HepG2 (cell line): Measurements from ENCODE around the gene ZFPM1. TPM values are rescaled to one million over a fixed set of nuclear protein-coding genes. Genes with fewer than 3 reads are reported as not detected.

Experiments used
- NFKBIZ ChIP-seq: IDR thresholded peaks from 2 replicates; pipeline ENCODE4 v1.6.1; 2018; ENCODE audit warnings: missing genetic modification reagents, missing compliant biosample characterization
- NFYB ChIP-seq: sonication (generic); formaldehyde crosslinking; IDR thresholded peaks from 2 replicates; pipeline ENCODE4 v1.4.0; 2020; ENCODE audit warnings: missing genetic modification reagents
- PAWR ChIP-seq: sonication (generic); formaldehyde crosslinking; IDR thresholded peaks from 2 replicates; pipeline ENCODE4 v1.4.0; 2020; ENCODE audit warnings: missing genetic modification reagents, mild to moderate bottlenecking, borderline replicate concordance
- PRPF4 ChIP-seq: fragments of 200-400 bp; formaldehyde crosslinking; IDR thresholded peaks from 2 replicates; pipeline ENCODE4 v1.6.1; 2016; ENCODE audit warnings: low read length, low read depth; ENCODE audit not compliant: poor library complexity, severe bottlenecking
- SNAPC2 ChIP-seq: sonication (generic); formaldehyde crosslinking; IDR thresholded peaks from 2 replicates; pipeline ENCODE4 v1.8.1; 2022; ENCODE audit warnings: mild to moderate bottlenecking, missing genetic modification reagents
- SNAPC4 ChIP-seq: sonication (generic); formaldehyde crosslinking; IDR thresholded peaks from 2 replicates; pipeline ENCODE4 v1.4.0; 2020; ENCODE audit warnings: mild to moderate bottlenecking, missing genetic modification reagents
- ZNF382 ChIP-seq: sonication (generic); formaldehyde crosslinking; IDR thresholded peaks from 2 replicates; pipeline ENCODE4 v1.5.0; 2020; ENCODE audit warnings: missing genetic modification reagents, mild to moderate bottlenecking, borderline replicate concordance
- ZNF777 ChIP-seq: sonication (generic); formaldehyde crosslinking; IDR thresholded peaks from 2 replicates; pipeline ENCODE4 v1.4.0; 2020; ENCODE audit warnings: missing genetic modification reagents
- ZNF891 ChIP-seq: sonication (generic); formaldehyde crosslinking; IDR thresholded peaks from 2 replicates; pipeline ENCODE4 v1.5.0; 2020; ENCODE audit warnings: mild to moderate bottlenecking, missing genetic modification reagents
- polyA plus RNA-seq, 8 experiments: library from polyadenylated mRNA; depleted of rRNA in 3 of 8; stranded (reverse) in 7 of 8; unstranded in 1 of 8; fragments of >200 nt; fragmentation: Illumina TruSeq in 4 of 8; extraction: Trizol in 4 of 8; gene quantifications; 2 replicates each; pipeline versions ENCODE4 v1.2.1 to v1.2.3, GENCODE V29; 2011 to 2016; ENCODE audit warnings: low read depth in 4 of 8, missing spikeins in 1 of 8, mixed read lengths in 1 of 8; ENCODE audit not compliant: insufficient read depth in 1 of 8
- total RNA-seq, 5 experiments: library from RNA; depleted of rRNA; stranded (reverse); fragments of >200 nt; fragmentation: Illumina TruSeq; extraction: Trizol; gene quantifications; 2 replicates each; pipeline ENCODE4 v1.2.3, GENCODE V29; 2016; ENCODE audit warnings: low read depth in 1 of 5
- TF ChIP-seq, protein P1 (sequence below): sonication (generic); formaldehyde crosslinking; IDR thresholded peaks from 2 replicates; pipeline ENCODE4 v1.8.0; 2023; ENCODE audit warnings: mild to moderate bottlenecking, missing genetic modification reagents
- TF ChIP-seq, protein P2 (sequence below): sonication (generic); formaldehyde crosslinking; IDR thresholded peaks from 2 replicates; pipeline ENCODE4 v1.5.0; 2020; ENCODE audit warnings: missing genetic modification reagents
- TF ChIP-seq, protein P3 (sequence below), 2 experiments: fragments of 450-650 bp in 1 of 2; sonication (generic) in 1 of 2; formaldehyde crosslinking in 1 of 2; IDR thresholded peaks; 2 replicates each; pipeline versions ENCODE4 v1.6.1 to v1.8.0; 2016 to 2022; ENCODE audit warnings: antibody characterized with exemption in 1 of 2, mild to moderate bottlenecking in 1 of 2, missing genetic modification reagents in 1 of 2

The ZFPM1 gene
- total and polyA plus RNA-seq, 2 of the 13 experiments (the other 11 are each of a cell fraction or from before 2014, with no cell fraction given) = 1.3 to 3.8 TPM

GRCh38 chr16:88561485-88562359 is 108.6 kb downstream of the ZFPM1 start (continued):
- TF ChIP-seq SNAPC4 (CRISPR knock-in tag) = no peak
- TF ChIP-seq, protein P1, sequence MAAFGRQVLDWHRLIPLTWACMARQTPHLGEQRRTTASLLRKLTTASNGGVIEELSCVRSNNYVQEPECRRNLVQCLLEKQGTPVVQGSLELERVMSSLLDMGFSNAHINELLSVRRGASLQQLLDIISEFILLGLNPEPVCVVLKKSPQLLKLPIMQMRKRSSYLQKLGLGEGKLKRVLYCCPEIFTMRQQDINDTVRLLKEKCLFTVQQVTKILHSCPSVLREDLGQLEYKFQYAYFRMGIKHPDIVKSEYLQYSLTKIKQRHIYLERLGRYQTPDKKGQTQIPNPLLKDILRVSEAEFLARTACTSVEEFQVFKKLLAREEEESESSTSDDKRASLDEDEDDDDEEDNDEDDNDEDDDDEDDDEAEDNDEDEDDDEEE = 0 out of 2 replicates have a peak, but pooled peaks have one; percentile 27
- TF ChIP-seq ZNF891 = no peak
- TF ChIP-seq ZNF382 (CRISPR knock-in tag) = no peak
- TF ChIP-seq ZNF777 (CRISPR knock-in tag) = no peak
- no peak for TF ChIP-seq NFYB (CRISPR knock-in tag)
- no peak for TF ChIP-seq PRPF4
- TF ChIP-seq, protein P2, sequence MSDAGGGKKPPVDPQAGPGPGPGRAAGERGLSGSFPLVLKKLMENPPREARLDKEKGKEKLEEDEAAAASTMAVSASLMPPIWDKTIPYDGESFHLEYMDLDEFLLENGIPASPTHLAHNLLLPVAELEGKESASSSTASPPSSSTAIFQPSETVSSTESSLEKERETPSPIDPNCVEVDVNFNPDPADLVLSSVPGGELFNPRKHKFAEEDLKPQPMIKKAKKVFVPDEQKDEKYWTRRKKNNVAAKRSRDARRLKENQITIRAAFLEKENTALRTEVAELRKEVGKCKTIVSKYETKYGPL (CRISPR knock-in tag) = no peak
- TF ChIP-seq PAWR = no peak
- no peak for TF ChIP-seq NFKBIZ (CRISPR knock-in tag)
- TF ChIP-seq, protein P3, sequence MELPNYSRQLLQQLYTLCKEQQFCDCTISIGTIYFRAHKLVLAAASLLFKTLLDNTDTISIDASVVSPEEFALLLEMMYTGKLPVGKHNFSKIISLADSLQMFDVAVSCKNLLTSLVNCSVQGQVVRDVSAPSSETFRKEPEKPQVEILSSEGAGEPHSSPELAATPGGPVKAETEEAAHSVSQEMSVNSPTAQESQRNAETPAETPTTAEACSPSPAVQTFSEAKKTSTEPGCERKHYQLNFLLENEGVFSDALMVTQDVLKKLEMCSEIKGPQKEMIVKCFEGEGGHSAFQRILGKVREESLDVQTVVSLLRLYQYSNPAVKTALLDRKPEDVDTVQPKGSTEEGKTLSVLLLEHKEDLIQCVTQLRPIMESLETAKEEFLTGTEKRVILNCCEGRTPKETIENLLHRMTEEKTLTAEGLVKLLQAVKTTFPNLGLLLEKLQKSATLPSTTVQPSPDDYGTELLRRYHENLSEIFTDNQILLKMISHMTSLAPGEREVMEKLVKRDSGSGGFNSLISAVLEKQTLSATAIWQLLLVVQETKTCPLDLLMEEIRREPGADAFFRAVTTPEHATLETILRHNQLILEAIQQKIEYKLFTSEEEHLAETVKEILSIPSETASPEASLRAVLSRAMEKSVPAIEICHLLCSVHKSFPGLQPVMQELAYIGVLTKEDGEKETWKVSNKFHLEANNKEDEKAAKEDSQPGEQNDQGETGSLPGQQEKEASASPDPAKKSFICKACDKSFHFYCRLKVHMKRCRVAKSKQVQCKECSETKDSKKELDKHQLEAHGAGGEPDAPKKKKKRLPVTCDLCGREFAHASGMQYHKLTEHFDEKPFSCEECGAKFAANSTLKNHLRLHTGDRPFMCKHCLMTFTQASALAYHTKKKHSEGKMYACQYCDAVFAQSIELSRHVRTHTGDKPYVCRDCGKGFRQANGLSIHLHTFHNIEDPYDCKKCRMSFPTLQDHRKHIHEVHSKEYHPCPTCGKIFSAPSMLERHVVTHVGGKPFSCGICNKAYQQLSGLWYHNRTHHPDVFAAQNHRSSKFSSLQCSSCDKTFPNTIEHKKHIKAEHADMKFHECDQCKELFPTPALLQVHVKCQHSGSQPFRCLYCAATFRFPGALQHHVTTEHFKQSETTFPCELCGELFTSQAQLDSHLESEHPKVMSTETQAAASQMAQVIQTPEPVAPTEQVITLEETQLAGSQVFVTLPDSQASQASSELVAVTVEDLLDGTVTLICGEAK (IDR thresholded peaks at IDR 0.05) = no peak
- TF ChIP-seq, protein P3 (CRISPR knock-in tag; IDR thresholded peaks at IDR 0.05) = no peak
- no peak for TF ChIP-seq SNAPC2 (CRISPR knock-in tag)
